Esophagus squamous epithelium (tissue), 4 donors: Measurements from ENCODE around the gene LIN7C.

ENCODE experiments used
- CTCF ChIP-seq, 6 experiments: fragments of 450-650 bp in 4 of 6; fragments of 200-600 bp in 2 of 6; sonication (generic) in 2 of 6; IDR thresholded peaks; one replicate each; pipeline ENCODE4 v1.5.1; 2016 to 2019; ENCODE audit warnings: antibody characterized with exemption in 6 of 6, mild to moderate bottlenecking in 4 of 6, moderate library complexity in 4 of 6
- POLR2A ChIP-seq, 4 donors: fragments of 450-650 bp; IDR thresholded peaks; one replicate each; pipeline ENCODE4 v1.6.1; 2017; ENCODE audit warnings: antibody characterized with exemption in 4 of 4, mild to moderate bottlenecking in 4 of 4, moderate library complexity in 3 of 4

DNA sequence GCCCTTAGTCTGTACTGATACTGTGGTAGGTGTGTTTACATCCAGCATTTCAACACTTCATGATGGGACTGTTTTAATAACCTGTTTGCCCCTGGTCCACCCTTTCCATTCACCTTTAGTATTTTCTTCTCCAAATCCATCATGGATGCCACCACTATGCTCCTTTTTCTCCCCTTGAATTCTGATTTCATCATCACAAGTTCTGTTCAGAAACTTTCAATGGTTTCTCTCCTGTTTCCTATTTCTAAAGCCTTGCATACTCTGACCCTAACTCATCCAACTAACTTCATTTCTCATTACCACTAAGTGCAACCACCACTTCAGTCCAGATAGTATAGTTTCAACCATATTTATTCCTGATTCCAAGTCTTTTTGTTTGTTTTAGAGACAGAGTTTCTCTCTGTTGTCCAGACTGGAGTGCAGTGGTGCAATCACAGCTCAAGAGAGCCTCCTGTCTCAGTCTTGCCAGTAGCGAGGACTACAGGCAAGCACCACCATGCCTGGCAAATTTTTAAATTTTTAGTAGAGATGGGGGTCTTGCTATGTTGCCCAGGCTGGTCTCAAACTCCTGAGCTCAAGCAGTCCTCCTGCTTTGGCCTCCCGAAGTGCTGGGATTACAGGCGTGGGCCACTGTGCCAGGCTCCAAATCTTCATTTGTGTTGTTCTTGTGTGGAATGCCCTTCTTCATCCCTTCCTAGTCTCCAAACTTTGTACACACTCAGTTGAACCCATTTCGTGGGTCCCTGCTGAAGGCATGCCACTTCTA is 1.2 kb upstream of the LIN7C start:
- TF ChIP-seq CTCF (IDR thresholded peaks at IDR 0.05) (no peak), POLR2A (IDR thresholded peaks at IDR 0.05) (no peak)
